ENCODE measurements around the gene EVL.

DNA sequence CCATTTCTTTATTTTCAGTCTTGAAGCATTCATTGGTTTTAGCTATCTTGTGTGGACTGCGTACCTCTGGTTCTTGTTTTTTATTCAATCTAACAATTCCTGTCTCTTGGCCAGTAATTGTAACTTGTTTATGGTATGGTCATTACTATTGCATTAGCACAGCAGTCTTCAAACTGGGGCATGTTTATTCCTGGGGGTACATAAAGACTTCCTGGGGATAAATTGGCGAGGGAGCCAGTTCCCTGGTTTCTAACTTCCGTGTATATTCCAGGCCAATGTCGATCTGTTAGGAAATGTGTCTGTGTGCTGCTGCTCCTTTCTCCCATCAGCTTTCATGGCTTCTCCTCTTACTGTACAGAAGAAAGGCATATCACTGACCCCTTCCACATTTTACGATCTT lies 13.7 kb upstream of the EVL start:
- TF ChIP-seq CREB1 (IDR thresholded peaks at IDR 0.05) (no peak), SP2 (IDR thresholded peaks at IDR 0.05; ENCODE audit: low read length) (no peak), EZH2 (IDR thresholded peaks at IDR 0.05; ENCODE audit: low read depth, low read length, severe bottlenecking) (no peak), CHD1 (IDR thresholded peaks at IDR 0.05; ENCODE audit: low read depth, low read length) (no peak), POLR2AphosphoS5 (IDR thresholded peaks at IDR 0.05; ENCODE audit: low read depth, low read length) (no peak)
- TF ChIP-seq, protein P1, sequence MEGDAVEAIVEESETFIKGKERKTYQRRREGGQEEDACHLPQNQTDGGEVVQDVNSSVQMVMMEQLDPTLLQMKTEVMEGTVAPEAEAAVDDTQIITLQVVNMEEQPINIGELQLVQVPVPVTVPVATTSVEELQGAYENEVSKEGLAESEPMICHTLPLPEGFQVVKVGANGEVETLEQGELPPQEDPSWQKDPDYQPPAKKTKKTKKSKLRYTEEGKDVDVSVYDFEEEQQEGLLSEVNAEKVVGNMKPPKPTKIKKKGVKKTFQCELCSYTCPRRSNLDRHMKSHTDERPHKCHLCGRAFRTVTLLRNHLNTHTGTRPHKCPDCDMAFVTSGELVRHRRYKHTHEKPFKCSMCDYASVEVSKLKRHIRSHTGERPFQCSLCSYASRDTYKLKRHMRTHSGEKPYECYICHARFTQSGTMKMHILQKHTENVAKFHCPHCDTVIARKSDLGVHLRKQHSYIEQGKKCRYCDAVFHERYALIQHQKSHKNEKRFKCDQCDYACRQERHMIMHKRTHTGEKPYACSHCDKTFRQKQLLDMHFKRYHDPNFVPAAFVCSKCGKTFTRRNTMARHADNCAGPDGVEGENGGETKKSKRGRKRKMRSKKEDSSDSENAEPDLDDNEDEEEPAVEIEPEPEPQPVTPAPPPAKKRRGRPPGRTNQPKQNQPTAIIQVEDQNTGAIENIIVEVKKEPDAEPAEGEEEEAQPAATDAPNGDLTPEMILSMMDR (IDR thresholded peaks at IDR 0.05; ENCODE audit: control extremely low read depth in 1 of 3, insufficient read depth in 1 of 3, low read depth in 1 of 3, low read length in 3 of 3): no peak
- TF ChIP-seq, protein P2, sequence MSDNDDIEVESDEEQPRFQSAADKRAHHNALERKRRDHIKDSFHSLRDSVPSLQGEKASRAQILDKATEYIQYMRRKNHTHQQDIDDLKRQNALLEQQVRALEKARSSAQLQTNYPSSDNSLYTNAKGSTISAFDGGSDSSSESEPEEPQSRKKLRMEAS (IDR thresholded peaks at IDR 0.05): no peak

Data from H1 (cell line).